Panc1 (cell line): ENCODE results near the gene NCAM2. TPM values are rescaled to one million over a fixed set of nuclear protein-coding genes. Genes with fewer than 3 reads are reported as not detected.

Experiments used
- ATAC-seq: fragments of 200-7000 bp; cut with Tn5 transposase; 2 replicates; pipeline ENCODE4 v1.9.1; 2020; ENCODE audit warnings: mild to moderate bottlenecking, moderate library complexity
- BruUV-seq: library from RNA; stranded (reverse); fragments of 400-500 nt; replicated peaks from 2 replicates; lab custom pipeline; 2021; lab: Mats Ljungman, UMichigan
- CTCF ChIA-PET: fragments of 300-600 bp; sonication (Branson Sonifier 250); formaldehyde crosslinking; loops from one replicate; lab custom pipeline; 2022; ENCODE audit warnings: antibody characterized with exemption; lab: Charles Lee
- POLR2A ChIA-PET: fragments of 300-600 bp; sonication (Branson Sonifier 250); formaldehyde crosslinking; loops from one replicate; lab custom pipeline; 2022; ENCODE audit warnings: antibody characterized with exemption; lab: Charles Lee
- DNase-seq: peaks from one replicate; pipeline ENCODE4 v3.0.0-alpha.2; 2010; ENCODE audit warnings: low read depth, low spot score
- H3K27ac ChIP-seq: 2 replicates; pipeline ENCODE4 v1.5.1; 2011; ENCODE audit warnings: mild to moderate bottlenecking, low read length, inconsistent platforms
- H3K27me3 ChIP-seq: fragments of 200-500 bp; sonication (Bioruptor generic); 2 replicates; pipeline ENCODE4 v1.6.0; 2014; ENCODE audit warnings: low read length, inconsistent platforms; ENCODE audit not compliant: control insufficient read depth, insufficient read depth
- H3K36me3 ChIP-seq: fragments of 200-500 bp; sonication (Bioruptor generic); 2 replicates; pipeline ENCODE4 v1.5.1; 2014; ENCODE audit warnings: inconsistent platforms, mild to moderate bottlenecking, low read length, moderate library complexity; ENCODE audit not compliant: control insufficient read depth, insufficient read depth
- H3K4me1 ChIP-seq: 2 replicates; pipeline ENCODE4 v1.5.1; 2011; ENCODE audit warnings: inconsistent platforms, mild to moderate bottlenecking, low read length, moderate library complexity; ENCODE audit not compliant: control insufficient read depth, insufficient read depth
- H3K4me3 ChIP-seq, 2 experiments: 2 replicates each; pipeline ENCODE4 v1.5.1; 2011 to 2012; ENCODE audit warnings: low read depth in 2 of 2, low read length in 2 of 2, mild to moderate bottlenecking in 2 of 2, inconsistent platforms in 1 of 2, moderate library complexity in 1 of 2
- H3K9me3 ChIP-seq: fragments of 200-500 bp; sonication (Bioruptor generic); 2 replicates; pipeline ENCODE4 v1.5.1; 2014; ENCODE audit warnings: low read depth, mild to moderate bottlenecking, inconsistent platforms, low read length, moderate library complexity; ENCODE audit not compliant: control insufficient read depth, insufficient read depth
- POLR2AphosphoS5 ChIP-seq: IDR thresholded peaks from 2 replicates; pipeline ENCODE4 v1.6.1; 2012; ENCODE audit warnings: mild to moderate bottlenecking, low read depth, low read length, moderate library complexity
- SIN3A ChIP-seq: IDR thresholded peaks from 2 replicates; pipeline ENCODE4 v1.6.1; 2012; ENCODE audit warnings: low read depth, mild to moderate bottlenecking, low read length, moderate library complexity, borderline replicate concordance; ENCODE audit not compliant: insufficient read depth
- TCF7L2 ChIP-seq: IDR thresholded peaks from 2 replicates; pipeline ENCODE4 v1.6.1; 2011; ENCODE audit warnings: mild to moderate bottlenecking, low read depth, low read length, inconsistent platforms
- in situ Hi-C: cut with HindIII; loops from 2 replicates; pipeline ENCODE4 v1.10.0; 2016; ENCODE audit warnings: low sequenced_read_pairs, low pct_unique_long_range_greater_than_20kb
- intact Hi-C: fragments of 100-400 bp; cut with micrococcal nuclease; formaldehyde crosslinking; loops from one replicate; pipeline ENCODE4 v1.10.0; 2022; ENCODE audit not compliant: unreplicated experiment
- total RNA-seq: library from RNA; stranded (reverse); gene quantifications from one replicate; pipeline ENCODE4 v1.2.1, GENCODE V29; 2021; ENCODE audit not compliant: unreplicated experiment
- TF ChIP-seq, protein P1 (sequence below): fragments of 450-650 bp; IDR thresholded peaks from 2 replicates; pipeline ENCODE4 v1.5.1; 2017; ENCODE audit warnings: mild to moderate bottlenecking
- TF ChIP-seq, protein P2 (sequence below), 2 experiments: IDR thresholded peaks; 2 replicates each; pipeline ENCODE4 v1.6.1; 2011 to 2012; ENCODE audit warnings: low read depth in 2 of 2, control low read depth in 1 of 2, low read length in 1 of 2, mild to moderate bottlenecking in 1 of 2, moderate library complexity in 1 of 2; ENCODE audit not compliant: insufficient read depth in 1 of 2

Gene NCAM2
- total RNA-seq, 1 experiment from 2014 or later = 2.2 TPM

DNA sequence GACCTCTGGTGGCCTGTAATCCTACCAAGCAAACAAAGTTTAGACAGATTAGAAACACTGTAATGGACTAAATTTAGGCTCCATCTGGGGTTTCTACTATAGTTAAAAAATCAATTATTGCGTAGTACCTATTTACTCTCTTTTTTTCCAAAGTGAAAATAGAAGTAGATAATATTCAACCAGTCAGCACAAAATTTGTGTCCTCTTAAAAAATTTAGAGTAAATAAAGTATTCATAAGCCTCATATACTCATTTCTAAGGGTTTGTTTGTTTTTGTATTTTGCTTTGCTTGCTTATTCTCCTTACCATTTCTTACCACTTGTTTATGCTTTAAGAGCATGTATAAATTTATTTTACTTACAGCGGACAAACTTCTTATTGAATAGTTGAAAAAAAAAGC, 54.5 kb downstream of the NCAM2 start:
- CTCF ChIA-PET = no interaction called here

DNA sequence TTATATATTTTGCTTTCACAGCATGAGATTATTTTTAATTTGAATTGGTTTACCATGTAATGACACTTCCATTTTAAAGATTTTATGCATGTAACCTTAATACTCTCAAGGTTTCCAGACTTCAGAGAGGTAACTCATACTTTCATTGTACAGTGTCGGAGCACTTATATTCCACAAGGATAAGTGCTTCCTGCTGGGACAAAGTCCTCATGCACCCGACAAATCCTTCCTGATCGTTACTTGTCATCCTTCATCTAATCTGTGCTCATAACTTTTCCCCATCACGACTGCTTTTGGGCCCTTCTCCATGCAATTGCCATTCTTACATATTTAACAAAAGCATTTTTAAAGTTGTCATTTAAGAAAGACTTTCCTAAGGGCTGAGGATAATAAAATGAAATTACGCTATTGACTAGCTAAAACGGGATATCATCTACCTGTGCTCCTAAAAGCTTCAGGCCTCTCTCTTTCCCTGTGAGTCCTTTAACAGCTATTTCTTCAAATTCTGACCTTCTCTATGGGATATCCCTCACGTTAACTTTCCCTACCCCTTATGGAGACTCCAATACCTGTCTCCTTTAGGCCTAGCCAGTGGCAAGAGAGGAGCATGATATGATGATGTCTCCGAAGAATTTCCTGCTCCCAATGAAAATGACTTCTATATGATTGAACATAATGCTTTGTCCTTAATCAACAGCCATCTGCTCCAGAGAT, 59.3 kb downstream of the NCAM2 start:
- H3K9me3 ChIP-seq = no peaks in the 10 kb centered on the region
- POLR2A ChIA-PET = no interaction called here
- in situ Hi-C loops = no loop called here
- no TSS peak for BruUV-seq
- ATAC-seq (no peak), DNase-seq (no peak)
- CTCF ChIA-PET = no interaction called here
- intact Hi-C loops = no loop called here
- H3K27me3 ChIP-seq = no peaks in the 10 kb centered on the region
- TF ChIP-seq, protein P1, sequence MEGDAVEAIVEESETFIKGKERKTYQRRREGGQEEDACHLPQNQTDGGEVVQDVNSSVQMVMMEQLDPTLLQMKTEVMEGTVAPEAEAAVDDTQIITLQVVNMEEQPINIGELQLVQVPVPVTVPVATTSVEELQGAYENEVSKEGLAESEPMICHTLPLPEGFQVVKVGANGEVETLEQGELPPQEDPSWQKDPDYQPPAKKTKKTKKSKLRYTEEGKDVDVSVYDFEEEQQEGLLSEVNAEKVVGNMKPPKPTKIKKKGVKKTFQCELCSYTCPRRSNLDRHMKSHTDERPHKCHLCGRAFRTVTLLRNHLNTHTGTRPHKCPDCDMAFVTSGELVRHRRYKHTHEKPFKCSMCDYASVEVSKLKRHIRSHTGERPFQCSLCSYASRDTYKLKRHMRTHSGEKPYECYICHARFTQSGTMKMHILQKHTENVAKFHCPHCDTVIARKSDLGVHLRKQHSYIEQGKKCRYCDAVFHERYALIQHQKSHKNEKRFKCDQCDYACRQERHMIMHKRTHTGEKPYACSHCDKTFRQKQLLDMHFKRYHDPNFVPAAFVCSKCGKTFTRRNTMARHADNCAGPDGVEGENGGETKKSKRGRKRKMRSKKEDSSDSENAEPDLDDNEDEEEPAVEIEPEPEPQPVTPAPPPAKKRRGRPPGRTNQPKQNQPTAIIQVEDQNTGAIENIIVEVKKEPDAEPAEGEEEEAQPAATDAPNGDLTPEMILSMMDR = no peak
- TF ChIP-seq SIN3A (no peak), POLR2AphosphoS5 (no peak), TCF7L2 (no peak)
- TF ChIP-seq, protein P2, sequence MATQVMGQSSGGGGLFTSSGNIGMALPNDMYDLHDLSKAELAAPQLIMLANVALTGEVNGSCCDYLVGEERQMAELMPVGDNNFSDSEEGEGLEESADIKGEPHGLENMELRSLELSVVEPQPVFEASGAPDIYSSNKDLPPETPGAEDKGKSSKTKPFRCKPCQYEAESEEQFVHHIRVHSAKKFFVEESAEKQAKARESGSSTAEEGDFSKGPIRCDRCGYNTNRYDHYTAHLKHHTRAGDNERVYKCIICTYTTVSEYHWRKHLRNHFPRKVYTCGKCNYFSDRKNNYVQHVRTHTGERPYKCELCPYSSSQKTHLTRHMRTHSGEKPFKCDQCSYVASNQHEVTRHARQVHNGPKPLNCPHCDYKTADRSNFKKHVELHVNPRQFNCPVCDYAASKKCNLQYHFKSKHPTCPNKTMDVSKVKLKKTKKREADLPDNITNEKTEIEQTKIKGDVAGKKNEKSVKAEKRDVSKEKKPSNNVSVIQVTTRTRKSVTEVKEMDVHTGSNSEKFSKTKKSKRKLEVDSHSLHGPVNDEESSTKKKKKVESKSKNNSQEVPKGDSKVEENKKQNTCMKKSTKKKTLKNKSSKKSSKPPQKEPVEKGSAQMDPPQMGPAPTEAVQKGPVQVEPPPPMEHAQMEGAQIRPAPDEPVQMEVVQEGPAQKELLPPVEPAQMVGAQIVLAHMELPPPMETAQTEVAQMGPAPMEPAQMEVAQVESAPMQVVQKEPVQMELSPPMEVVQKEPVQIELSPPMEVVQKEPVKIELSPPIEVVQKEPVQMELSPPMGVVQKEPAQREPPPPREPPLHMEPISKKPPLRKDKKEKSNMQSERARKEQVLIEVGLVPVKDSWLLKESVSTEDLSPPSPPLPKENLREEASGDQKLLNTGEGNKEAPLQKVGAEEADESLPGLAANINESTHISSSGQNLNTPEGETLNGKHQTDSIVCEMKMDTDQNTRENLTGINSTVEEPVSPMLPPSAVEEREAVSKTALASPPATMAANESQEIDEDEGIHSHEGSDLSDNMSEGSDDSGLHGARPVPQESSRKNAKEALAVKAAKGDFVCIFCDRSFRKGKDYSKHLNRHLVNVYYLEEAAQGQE (IDR thresholded peaks at IDR 0.05; ENCODE audit: insufficient read depth in 1 of 2, low read depth in 2 of 2, low read length in 1 of 2) = no peak
- H3K4me1 ChIP-seq = no peaks in the 10 kb centered on the region
- no peaks in the 10 kb centered on the region for H3K36me3 ChIP-seq
- no peak overlapping the region for H3K4me3 ChIP-seq
- no peak overlapping the region for H3K27ac ChIP-seq

More for the DNA sequence above, 54.5 kb downstream of the NCAM2 start:
- Histone ChIP-seq H3K36me3 (no peaks in the 10 kb centered on the region), H3K4me1 (no peaks in the 10 kb centered on the region), H3K27ac (no peak overlapping the region), H3K4me3 (no peak overlapping the region), H3K9me3 (no peaks in the 10 kb centered on the region), H3K27me3 (no peaks in the 10 kb centered on the region)
- POLR2A ChIA-PET = no interaction called here
- TF ChIP-seq SIN3A (no peak), TCF7L2 (no peak), POLR2AphosphoS5 (no peak)
- TF ChIP-seq, protein P1 = no peak
- TF ChIP-seq, protein P2 (IDR thresholded peaks at IDR 0.05; ENCODE audit: insufficient read depth in 1 of 2, low read depth in 2 of 2, low read length in 1 of 2) = no peak
- BruUV-seq = no TSS peak
- in situ Hi-C loops (no loop called here), intact Hi-C loops (no loop called here)
- ATAC-seq (no peak), DNase-seq (no peak)
